ENCODE data around the gene TYMP. TPM values are rescaled to one million over a fixed set of nuclear protein-coding genes. Genes with fewer than 3 reads are reported as not detected.

Gene TYMP
- total and polyA plus RNA-seq, 2 of the 8 experiments (the other 6 are each of a cell fraction or from before 2014, with no cell fraction given): 0.43 to 0.48 TPM

DNA sequence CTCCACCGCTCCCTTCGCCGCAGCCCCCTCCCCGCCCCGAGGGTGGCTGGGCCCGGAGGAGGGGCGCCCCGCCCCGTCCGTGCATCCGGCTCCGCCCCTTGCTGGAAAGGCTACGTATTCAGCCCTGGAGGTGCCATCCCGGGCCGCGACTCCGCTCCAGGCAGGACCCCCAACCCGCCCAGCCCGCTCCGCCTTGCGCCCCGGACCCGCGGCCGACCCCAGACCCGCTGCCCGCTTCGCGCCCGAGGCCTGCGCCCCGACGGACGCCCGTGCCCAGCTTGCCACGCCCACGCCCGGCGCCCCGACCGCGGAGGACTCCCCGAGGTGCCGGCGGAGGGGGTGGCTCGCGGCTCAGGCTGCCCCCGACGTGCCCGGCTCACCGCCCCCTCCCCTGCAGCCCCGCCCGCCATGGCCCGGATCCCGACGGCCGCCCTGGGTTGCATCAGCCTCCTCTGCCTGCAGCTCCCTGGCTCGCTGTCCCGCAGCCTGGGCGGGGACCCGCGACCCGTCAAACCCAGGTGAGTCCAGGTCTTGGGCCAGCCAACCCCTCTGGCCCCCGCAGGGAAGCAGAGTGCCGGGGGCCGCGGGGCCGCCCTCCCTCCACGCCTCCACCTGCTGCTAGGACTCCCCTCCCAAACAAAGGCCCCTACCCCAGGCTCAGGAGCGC, 48.2 kb downstream of the TYMP start, which contains the start of gene ADM2 (continued):
- TF ChIP-seq TEAD4 (IDR thresholded peaks at IDR 0.05; ENCODE audit: low read depth, low read length): no peak
- TF ChIP-seq TBP (IDR thresholded peaks at IDR 0.05; ENCODE audit: low read depth, low read length): peak; percentile 50; the same call in 1 of the 2 replicates
